Measurements from ENCODE around the gene ACSBG1.

Gene ACSBG1

DNA sequence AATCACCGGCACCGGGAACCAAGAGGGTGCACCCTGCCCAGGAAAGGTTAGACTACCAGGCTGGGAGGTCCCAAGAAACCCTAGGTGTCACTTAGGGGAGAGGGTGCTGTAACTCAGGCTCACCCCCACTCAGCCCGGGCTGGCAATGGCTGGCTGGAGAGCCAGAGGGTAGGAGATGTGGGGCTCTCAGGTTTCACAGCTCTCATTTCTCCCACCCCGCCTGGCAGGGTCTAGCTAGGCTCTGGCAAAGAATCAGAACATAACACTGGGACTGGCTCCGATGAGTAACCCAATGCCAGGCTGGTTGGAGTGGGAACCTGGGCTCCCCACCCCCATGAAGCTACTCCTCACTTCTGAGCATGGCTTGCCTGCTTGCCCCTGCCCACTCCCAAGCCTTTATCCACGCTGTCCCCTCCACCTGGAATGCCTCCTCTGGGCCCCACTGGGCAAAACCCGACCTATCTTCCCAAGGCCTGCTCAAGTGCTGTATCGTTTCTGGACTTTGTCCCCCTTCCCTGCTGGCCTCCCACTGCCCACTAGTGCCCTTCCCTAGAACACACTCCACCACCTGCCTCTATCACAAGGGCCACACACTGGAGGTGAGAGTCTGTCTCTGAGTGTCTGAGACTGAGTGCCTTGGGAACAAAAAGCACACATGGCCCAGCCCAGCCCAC, 105.2 kb downstream of the ACSBG1 start:
- DNase-seq = peak; percentile 44

DNA sequence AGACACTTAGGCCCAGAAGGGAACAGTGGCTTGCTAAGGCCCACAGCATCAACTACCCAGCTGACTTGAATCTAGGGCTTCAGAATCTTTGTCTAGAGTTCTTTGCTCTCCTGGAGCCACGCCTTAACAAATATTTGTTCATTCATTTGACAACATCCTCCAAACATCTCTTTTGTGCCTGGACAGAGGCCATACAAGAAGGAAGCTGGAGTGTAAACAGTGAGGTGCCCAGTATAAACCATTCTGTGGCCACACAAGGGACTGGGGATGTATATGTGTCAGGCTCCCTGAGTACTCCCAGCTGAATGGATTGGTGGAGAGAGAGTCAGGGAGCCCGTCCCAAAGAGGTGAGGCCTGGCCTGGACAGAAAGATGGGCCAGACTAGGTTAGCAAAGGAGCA, 106.5 kb downstream of the ACSBG1 start:
- DNase-seq = no peak

DNA sequence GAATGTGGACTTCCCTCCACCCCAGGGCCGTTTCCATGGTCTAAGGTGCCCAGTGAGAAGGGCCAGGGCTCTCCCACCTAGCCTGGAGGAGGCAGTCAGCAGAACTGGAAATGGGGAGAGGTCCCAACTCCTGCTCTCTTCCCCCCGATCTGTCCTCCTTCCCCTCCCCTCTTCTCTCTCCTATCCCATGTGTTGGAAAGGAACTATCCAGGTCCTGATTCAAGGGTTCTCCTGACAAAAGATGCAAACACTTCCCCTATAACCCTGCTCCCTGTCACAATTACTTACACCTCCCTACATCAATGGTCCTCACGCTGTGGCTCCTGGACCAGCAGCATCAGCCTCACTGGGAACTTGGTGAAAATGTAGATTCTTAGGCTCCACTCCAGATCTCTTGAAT, 109.1 kb downstream of the ACSBG1 start:
- DNase-seq = no peak

- DNase-seq = no peak
Observed at GRCh38 chr15:78120523-78120922, 113.8 kb downstream of the ACSBG1 start.

Measured in right hindlimb (tissue), 1 donor.